ENCODE results near the gene TMC7.

DNA sequence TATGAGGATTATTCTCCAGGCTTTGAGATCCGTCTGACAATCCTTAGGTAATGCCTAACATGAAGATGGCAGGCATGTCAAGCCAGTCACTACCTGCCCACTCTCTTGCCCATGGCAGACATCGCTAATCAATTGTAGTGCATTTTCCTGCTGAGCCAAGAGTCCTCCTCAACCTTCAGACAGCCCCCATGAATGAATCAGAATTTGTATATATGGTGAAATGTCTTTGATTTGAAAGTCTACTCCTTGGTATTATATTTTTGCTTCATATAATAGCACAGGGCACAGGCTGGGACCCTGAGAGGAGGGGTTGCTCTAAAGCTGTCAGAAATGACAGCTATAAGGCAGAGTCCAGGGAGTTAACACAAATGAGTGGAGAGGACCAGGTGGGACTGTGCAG, 56.7 kb downstream of the TMC7 start:
- TF ChIP-seq CTCF (IDR thresholded peaks at IDR 0.05) (no peak), POLR2A (IDR thresholded peaks at IDR 0.05) (no peak)
